ENCODE results near the gene FGF19.

The FGF19 gene

DNA sequence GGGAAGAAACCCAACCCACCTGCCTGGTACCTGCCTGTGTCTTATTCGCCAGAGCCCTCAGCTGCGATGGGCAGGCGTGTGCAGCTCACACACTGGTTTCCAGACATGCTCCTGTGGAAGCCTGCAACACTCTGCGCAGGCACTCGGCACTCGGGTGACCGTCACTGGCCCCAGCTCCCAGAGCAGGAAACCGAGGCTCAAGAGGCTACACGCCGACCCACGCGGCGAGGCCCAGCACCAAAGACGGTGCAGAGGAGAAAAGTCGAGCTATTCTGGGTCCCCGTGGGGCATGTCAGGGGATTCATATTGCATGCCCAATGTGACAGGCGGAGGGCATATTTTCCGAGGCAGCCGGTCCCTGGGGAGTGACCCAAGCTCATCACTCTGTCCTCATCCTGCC, 11.6 kb upstream of the FGF19 start:
- TF ChIP-seq, protein P1, sequence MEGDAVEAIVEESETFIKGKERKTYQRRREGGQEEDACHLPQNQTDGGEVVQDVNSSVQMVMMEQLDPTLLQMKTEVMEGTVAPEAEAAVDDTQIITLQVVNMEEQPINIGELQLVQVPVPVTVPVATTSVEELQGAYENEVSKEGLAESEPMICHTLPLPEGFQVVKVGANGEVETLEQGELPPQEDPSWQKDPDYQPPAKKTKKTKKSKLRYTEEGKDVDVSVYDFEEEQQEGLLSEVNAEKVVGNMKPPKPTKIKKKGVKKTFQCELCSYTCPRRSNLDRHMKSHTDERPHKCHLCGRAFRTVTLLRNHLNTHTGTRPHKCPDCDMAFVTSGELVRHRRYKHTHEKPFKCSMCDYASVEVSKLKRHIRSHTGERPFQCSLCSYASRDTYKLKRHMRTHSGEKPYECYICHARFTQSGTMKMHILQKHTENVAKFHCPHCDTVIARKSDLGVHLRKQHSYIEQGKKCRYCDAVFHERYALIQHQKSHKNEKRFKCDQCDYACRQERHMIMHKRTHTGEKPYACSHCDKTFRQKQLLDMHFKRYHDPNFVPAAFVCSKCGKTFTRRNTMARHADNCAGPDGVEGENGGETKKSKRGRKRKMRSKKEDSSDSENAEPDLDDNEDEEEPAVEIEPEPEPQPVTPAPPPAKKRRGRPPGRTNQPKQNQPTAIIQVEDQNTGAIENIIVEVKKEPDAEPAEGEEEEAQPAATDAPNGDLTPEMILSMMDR (IDR thresholded peaks at IDR 0.05; ENCODE audit: low read depth, low read length), result no peak
- H3K4me3 ChIP-seq (replicated peaks in 1 of 2; ENCODE audit: low read depth in 2 of 2, low read length in 2 of 2), result no peak overlapping the region
- DNase-seq (ENCODE audit: low read depth in 2 of 2), result no peak

DNA sequence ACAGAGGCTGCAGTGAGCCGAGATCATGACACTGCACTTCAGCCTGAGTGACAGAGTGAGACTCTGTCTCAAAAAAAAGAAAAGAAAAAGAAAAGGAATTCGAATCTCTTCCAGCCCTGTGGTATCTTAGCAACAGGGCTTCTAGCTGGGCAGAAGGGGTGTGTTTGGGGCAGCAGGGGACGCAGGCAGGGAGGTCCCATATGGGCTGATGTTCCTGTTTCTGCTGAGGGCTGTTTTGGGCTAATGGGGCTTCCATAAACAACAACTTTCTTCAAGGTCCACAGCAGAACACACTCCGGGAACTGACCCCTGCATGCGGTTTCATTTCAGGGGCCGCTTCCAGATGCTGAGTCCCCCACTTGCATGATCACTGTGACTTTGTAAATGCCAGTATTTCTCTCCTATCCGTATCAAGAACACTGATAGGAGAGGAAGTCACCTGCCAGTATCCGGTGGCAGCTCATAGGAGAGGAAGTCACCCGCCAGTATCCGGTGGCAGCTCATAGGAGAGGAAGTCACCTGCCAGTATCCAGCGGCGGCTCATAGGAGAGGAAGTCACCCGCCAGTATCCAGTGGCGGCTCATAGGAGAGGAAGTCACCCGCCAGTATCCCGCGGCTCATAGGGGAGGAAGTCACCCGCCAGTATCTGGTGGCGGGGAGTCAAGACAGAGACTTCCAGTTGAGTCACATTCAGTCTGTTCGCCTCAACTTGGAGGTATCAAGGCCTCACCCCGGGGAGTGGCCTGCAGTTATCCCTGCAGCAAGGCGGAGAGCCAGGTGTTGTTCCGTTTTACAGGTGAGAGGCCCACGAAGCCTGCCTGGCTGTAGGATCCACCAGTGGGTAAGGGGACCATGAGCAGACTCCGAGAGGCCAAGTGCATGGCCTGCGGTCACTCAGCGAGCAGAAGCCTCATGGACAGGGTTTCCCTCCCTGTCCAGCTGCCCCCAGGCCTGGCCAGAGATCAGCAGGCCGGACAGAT, 8.3 kb upstream of the FGF19 start:
- no peak for DNase-seq (ENCODE audit: low read depth in 2 of 2)
- no peak overlapping the region for H3K4me3 ChIP-seq (replicated peaks in 1 of 2; ENCODE audit: low read depth in 2 of 2, low read length in 2 of 2)
- TF ChIP-seq, protein P1 (IDR thresholded peaks at IDR 0.05; ENCODE audit: low read depth, low read length), result no peak

DNA sequence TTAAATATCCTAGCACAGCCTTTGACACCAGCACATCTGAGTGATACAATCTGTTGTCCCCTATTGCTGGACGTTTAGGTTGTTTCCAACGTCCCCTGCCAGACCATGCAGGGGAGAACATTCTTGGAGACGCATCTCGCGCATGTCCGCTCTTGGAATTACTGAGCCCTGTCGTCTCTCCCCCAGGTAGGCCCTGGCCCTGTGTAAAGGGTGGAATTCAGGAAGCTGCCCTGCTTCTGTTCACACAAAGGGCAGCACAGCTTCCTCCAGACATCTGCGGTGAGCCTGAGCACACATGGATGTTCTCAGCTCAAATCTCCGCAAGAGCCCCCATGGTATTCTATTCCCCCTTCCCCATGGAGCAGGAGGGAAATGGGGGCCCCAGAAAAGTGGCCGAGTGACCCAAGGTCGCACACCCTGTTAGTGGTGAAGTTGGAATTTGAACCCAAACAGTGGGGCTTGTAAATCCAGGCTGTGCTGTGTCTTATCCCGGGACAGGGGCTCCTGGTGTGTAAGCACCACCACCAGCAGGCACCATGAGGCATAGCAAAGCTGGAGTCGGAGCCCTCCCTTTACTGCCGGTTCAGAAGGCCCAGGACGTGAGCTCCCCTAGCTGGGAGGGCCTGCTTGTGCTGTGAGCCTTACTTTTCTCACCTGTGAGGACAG, 5.0 kb upstream of the FGF19 start:
- TF ChIP-seq, protein P1 (IDR thresholded peaks at IDR 0.05; ENCODE audit: low read depth, low read length), result no peak
- no peak for DNase-seq (ENCODE audit: low read depth in 2 of 2)

DNA sequence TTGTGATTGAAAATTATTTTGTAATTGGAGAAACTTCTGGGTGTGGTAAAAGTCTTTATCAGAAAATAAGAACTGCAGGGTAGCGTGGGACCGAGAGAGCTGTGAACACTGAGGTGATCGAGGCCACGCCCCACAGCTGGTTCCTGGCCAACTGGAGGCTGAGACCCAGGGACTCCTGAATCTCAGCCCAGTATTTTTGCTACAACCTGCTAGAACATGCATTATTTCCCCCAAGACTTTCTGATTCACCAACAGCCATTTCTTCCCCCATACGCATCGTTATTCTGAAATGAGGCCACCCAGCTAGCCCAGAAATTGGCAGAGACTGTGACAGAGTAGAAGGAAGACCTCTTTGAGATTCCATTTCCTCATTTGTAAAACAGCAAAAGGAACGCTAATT, 3.4 kb upstream of the FGF19 start:
- no peak overlapping the region for H3K4me3 ChIP-seq (replicated peaks in 1 of 2; ENCODE audit: low read depth in 2 of 2, low read length in 2 of 2)
- TF ChIP-seq, protein P1 (IDR thresholded peaks at IDR 0.05; ENCODE audit: low read depth, low read length), result no peak
- DNase-seq (ENCODE audit: low read depth in 2 of 2), result no peak

More for the DNA sequence above, 5.0 kb upstream of the FGF19 start:
- H3K4me3 ChIP-seq (replicated peaks in 1 of 2; ENCODE audit: low read depth in 2 of 2, low read length in 2 of 2), result no peak overlapping the region

DNA sequence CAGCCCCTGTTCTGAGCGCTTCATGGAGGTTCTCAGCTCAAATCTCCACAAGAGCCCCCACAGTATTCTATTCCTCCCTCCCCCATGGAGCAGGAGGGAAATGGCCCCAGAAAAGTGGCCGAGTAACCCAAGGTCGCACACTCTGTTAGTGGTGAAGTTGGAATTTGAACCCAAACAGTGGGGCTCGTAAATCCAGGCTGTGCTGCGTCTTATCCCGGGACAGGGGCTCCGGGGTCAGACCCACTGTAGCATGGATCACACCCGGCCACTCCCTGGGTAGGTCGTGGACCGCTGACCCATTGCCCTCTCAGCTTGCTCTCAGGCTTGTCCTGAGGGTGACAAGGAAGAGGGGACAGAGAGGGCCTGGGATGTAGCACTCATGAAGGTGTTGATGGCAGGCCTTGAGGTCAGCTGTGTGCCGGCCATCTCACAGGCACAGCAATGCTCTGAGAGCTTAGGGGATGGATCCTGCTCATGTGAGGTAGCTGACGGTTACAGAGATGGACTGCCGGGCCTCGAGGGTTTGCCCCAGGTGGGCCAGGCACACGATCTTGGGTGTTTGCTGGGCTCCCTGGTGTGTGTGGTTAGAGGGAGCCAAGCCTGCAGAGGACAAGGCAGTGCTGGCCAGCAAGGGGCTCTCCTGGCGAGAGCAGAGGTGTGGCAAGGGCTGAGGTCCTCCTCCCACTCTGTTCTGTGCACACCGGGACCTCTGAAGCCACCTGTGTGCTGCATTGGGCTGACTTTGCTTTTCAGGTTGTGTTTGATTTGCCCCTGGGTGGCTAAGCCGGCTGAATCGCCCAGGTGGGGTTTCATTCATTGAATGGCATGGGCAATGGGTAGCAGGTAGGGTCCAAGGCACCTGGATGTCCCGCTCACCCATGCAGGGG, 2.3 kb upstream of the FGF19 start:
- TF ChIP-seq, protein P1 (IDR thresholded peaks at IDR 0.05; ENCODE audit: low read depth, low read length), result no peak
- no peak overlapping the region for H3K4me3 ChIP-seq (replicated peaks in 1 of 2; ENCODE audit: low read depth in 2 of 2, low read length in 2 of 2)
- no peak for DNase-seq (ENCODE audit: low read depth in 2 of 2)

DNA sequence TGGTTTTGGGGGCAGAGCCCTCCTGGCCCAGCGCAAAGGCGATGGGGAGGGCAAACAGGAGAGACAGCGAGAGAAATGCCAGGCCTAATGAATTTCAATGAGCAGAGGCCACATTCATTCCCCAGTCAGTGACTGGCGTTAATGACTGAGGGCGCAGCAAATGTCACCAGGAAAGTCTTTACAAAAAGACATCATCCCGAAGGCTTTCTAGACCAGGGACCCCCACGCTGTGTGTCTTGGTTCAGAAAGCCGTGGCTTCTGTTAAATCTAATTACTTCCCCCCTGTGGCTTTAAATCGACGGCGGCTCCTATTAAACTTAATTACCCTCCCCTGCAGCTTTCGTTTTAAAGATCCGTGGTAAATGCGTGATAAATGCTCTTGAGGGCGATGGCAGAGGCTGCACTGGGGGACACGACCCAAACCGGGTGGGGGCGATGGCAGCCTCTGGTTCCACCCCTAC, 1.6 kb upstream of the FGF19 start:
- TF ChIP-seq, protein P1 (IDR thresholded peaks at IDR 0.05; ENCODE audit: low read depth, low read length), result no peak
- no peak overlapping the region for H3K4me3 ChIP-seq (replicated peaks in 1 of 2; ENCODE audit: low read depth in 2 of 2, low read length in 2 of 2)
- no peak for DNase-seq (ENCODE audit: low read depth in 2 of 2)

Data from cardiac fibroblast (primary cell).